Measurements from ENCODE around the gene PALM. TPM values are rescaled to one million over a fixed set of nuclear protein-coding genes. Genes with fewer than 3 reads are reported as not detected.

Gene PALM
- total RNA-seq, 6 experiments from 2014 or later, result 4.6 to 12.7 (median 7.1) TPM

DNA sequence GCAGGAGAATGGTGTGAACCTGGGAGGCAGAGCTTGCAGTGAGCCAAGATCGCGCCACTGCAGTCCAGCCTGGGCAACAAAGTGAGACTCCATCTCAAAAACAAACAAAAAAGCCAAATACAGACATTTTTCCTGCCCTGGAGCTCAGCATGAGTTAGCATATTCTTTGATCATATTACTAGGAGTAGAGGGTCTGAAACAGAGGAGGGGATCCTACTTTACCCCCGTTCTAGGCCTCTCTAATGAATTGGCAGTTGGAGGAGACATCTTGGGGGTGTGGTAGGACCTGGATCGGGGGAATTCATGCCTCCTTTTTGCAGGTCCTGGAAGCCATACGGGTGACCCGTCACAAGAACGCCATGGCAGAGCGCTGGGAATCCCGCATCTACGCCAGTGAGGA lies 54.4 kb downstream of the PALM start:
- H3K4me3 ChIP-seq, result no peak overlapping the region
- H3K36me3 ChIP-seq, result no peaks in the 10 kb centered on the region
- no peak for ATAC-seq
- no peak for DNase-seq
- 93% methylated on average over 3 of the region's 10 CpGs for WGBS (ENCODE audit: insufficient coverage, low coverage, low lambda C conversion rate, missing lambda C conversion rate)
- H3K4me1 ChIP-seq, result no peaks in the 10 kb centered on the region
- H3K27ac ChIP-seq, result no peak overlapping the region
- TF ChIP-seq POLR2A (IDR thresholded peaks at IDR 0.05), result no peak
- TF ChIP-seq, protein P1, sequence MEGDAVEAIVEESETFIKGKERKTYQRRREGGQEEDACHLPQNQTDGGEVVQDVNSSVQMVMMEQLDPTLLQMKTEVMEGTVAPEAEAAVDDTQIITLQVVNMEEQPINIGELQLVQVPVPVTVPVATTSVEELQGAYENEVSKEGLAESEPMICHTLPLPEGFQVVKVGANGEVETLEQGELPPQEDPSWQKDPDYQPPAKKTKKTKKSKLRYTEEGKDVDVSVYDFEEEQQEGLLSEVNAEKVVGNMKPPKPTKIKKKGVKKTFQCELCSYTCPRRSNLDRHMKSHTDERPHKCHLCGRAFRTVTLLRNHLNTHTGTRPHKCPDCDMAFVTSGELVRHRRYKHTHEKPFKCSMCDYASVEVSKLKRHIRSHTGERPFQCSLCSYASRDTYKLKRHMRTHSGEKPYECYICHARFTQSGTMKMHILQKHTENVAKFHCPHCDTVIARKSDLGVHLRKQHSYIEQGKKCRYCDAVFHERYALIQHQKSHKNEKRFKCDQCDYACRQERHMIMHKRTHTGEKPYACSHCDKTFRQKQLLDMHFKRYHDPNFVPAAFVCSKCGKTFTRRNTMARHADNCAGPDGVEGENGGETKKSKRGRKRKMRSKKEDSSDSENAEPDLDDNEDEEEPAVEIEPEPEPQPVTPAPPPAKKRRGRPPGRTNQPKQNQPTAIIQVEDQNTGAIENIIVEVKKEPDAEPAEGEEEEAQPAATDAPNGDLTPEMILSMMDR (IDR thresholded peaks at IDR 0.05), result no peak
- H3K9me3 ChIP-seq, result no peaks in the 10 kb centered on the region
- intact Hi-C loops (cut with DNase I), result loop anchor here (10.0 kb wide), 2 partner anchors 102 to 222 kb away; partner anchors contain the start of gene WDR18 (in 1 of the 2)
- H3K27me3 ChIP-seq, result no peaks in the 10 kb centered on the region

DNA sequence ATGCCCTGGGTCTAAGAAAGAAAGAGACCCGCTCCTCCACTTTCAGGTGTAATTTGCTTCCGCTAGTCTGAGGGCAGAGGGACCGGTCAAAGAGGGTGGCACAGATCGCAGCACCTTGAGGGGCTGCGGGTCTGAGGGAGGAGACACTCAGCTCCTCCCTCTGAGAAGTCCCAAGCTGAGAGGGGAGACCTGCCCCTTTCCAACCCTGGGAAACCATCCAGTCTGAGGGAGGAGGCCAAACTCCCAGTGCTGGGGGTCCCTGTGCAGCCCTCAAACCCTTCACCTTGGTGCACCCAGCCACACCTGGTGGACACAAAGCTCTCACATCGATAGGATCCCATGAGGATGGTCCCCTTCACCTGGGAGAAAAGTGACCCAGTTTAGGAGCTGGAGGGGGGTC lies 55.1 kb downstream of the PALM start:
- H3K4me3 ChIP-seq, result no peak overlapping the region
- no peak for TF ChIP-seq POLR2A (IDR thresholded peaks at IDR 0.05)
- TF ChIP-seq, protein P1 (IDR thresholded peaks at IDR 0.05), result no peak
- H3K27me3 ChIP-seq, result no peaks in the 10 kb centered on the region
- H3K4me1 ChIP-seq, result no peaks in the 10 kb centered on the region
- no peaks in the 10 kb centered on the region for H3K9me3 ChIP-seq
- no peaks in the 10 kb centered on the region for H3K36me3 ChIP-seq
- no peak for DNase-seq
- no peak overlapping the region for H3K27ac ChIP-seq
- no peak for ATAC-seq
- intact Hi-C loops (cut with DNase I), result loop anchor here (10.0 kb wide), 2 partner anchors 101 to 221 kb away; partner anchors contain the start of gene WDR18 (in 1 of the 2)
- whole genome bisulfite sequencing (ENCODE audit: insufficient coverage, low coverage, low lambda C conversion rate, missing lambda C conversion rate), result 84% methylated on average over 2 of the region's 6 CpGs

DNA sequence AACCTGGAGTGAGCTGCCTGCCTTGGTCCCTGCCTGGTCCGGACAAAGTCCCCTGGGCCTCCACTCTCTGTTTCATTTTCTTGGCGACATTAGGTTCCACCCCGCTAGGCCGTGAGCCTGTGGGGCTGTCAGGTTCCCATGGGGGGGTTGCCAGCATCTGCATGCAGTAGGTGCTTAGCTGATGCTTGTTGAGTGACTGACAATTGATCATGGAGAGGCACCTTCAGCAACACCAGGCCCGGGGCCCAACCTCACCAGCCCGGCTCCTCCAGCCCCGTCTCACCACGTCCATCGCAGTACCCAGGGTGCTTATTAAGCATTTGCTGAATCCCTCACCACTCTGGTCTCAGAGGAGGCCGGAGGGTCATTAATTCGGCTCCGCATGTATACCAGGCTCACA lies 55.6 kb downstream of the PALM start:
- no CpG with 5 or more reads among the region's 12 CpGs for WGBS (ENCODE audit: insufficient coverage, low coverage, low lambda C conversion rate, missing lambda C conversion rate)
- no peaks in the 10 kb centered on the region for H3K4me1 ChIP-seq
- no peaks in the 10 kb centered on the region for H3K36me3 ChIP-seq
- H3K27me3 ChIP-seq, result no peaks in the 10 kb centered on the region
- no peak overlapping the region for H3K4me3 ChIP-seq
- DNase-seq (no peak), ATAC-seq (no peak)
- H3K27ac ChIP-seq, result no peak overlapping the region
- TF ChIP-seq POLR2A (IDR thresholded peaks at IDR 0.05), result no peak
- TF ChIP-seq, protein P1 (IDR thresholded peaks at IDR 0.05), result no peak
- intact Hi-C loops (cut with DNase I), result loop anchor here (10.0 kb wide), 2 partner anchors 100 to 220 kb away; partner anchors contain the start of gene WDR18 (in 1 of the 2)
- H3K9me3 ChIP-seq, result no peaks in the 10 kb centered on the region

DNA sequence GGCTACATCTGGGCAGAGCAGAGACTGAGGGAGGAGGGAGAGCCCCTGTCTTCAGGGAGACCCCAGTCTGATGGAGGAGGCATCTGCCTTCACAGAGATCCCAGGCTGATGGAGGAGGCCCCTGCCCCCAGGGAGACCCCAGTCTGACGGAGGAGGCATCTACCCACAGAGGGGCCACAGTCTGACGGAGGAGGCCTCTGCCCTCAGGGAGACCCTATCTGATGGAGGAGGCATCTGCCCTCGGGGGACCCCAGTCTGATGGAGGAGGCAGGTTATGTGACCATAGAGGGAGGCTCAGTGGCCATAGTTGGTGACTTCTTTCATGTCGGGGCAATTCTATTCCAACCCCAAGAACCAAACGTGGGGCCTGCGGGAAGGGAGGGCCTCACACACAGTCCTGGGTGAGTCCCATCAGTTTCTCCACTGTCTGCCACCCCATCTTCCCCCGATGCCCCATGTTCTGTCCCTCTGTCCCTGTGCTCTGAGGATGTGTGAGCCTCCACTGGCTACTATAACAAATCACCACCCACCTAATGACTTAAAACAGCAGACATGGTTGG lies 56.5 kb downstream of the PALM start:
- Histone ChIP-seq H3K27me3 (no peaks in the 10 kb centered on the region), H3K36me3 (no peaks in the 10 kb centered on the region), H3K9me3 (no peaks in the 10 kb centered on the region), H3K27ac (no peak overlapping the region), H3K4me1 (no peaks in the 10 kb centered on the region), H3K4me3 (no peak overlapping the region)
- intact Hi-C loops (cut with DNase I), result loop anchor here (5.0 to 10.0 kb wide), 3 partner anchors 100 to 220 kb away; partner anchors contain the start of genes KISS1R (in 2 of the 2) and WDR18 (in 1 of the 2)
- DNase-seq (no peak), ATAC-seq (no peak)
- no peak for TF ChIP-seq POLR2A (IDR thresholded peaks at IDR 0.05)
- TF ChIP-seq, protein P1 (IDR thresholded peaks at IDR 0.05), result no peak
- 67% methylated on average over 2 of the region's 7 CpGs for WGBS (ENCODE audit: insufficient coverage, low coverage, low lambda C conversion rate, missing lambda C conversion rate)
